ENCODE data around the gene RAMP3.

- TF ChIP-seq POLR2A (IDR thresholded peaks at IDR 0.05) (no peak), CTCF (IDR thresholded peaks at IDR 0.05 in 4 of 5, conservative IDR thresholded peaks at IDR 0.05 in 1 of 5) (no peak)
Observed at GRCh38 chr7:45219801-45220435, 62.3 kb downstream of the RAMP3 start.
